Posterior vena cava (tissue), 2 donors: ENCODE data around the gene C11orf21. TPM values are rescaled to one million over a fixed set of nuclear protein-coding genes. Genes with fewer than 3 reads are reported as not detected.

Experiments
- DNase-seq: peaks from one replicate; pipeline ENCODE4 v3.0.0-alpha.2; 2020; ENCODE audit warnings: low spot score
- intact Hi-C, 2 donors: fragments of 100-400 bp; cut with DNase I; formaldehyde crosslinking; loops; one replicate each; pipeline versions ENCODE4 v1.14.1 to v1.14.2; 2022 to 2023
- total RNA-seq, 2 donors: library from RNA; stranded (reverse); fragmentation: NEBNext Ultra II Directional; extraction: Animal tissue kit (Norgen Biotek cat#: 25700); gene quantifications; one replicate each; pipeline ENCODE4 v1.2.1, GENCODE V29; 2021
- donor health status: DM: yes; HTN: yes; CAD: no.
- donor health status: DM: yes; HTN: yes; CAD: no.

The C11orf21 gene
- total RNA-seq, 2 donors from 2014 or later, result 1.3 to 1.8 TPM

- peak; percentile 78 for DNase-seq
- intact Hi-C loops, result loop anchor here in 1 of 2 donors (5.0 kb wide), 1 partner anchor 71 kb away; no protein-coding TSS in a partner anchor
Observed at GRCh38 chr11:2311353-2312133, 9.8 kb upstream of the C11orf21 start.

GRCh38 chr11:2310786-2311352 is 9.2 kb upstream of the C11orf21 start:
- DNase-seq, result peak; percentile 74
- intact Hi-C loops, result loop anchor here in 1 of 2 donors (5.0 kb wide), 1 partner anchor 71 kb away; no protein-coding TSS in a partner anchor

DNA sequence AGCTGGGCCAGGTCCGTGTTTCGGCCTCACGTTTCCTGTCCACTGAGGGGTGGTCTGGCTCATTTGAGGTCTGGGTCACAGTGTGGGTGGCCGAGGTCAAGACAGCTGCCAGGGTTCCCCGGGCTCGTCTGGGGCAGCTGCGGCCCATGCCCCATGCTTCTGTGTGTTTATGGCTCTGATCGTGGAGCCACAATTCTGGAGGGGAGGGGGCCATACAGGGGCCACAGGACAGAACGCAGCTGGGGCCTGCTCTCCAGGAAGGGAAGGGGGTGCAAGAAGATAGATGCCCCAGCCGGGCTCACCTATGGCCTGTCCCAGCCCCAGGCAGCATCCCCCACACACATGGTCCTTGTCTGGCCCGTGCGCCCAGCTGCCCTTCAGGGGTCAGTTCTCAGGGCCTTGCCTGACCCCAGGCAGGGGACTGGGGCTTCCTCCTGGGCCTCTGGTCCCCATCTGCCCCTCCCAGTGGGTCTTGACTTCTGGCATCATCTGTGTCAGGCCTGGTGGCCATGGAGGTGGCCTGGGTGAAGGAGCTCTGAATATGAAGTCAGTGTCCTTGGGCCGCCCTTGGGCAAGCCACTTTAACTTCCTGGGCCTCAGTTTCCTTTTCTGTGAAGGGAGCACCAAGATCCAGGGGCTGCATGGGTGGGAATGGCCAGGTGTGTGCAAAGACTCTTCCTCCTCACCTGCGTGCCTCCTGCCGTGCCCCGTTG is 8.5 kb upstream of the C11orf21 start:
- intact Hi-C loops, result loop anchor here in 1 of 2 donors (5.0 kb wide), 1 partner anchor 72 kb away; no protein-coding TSS in a partner anchor
- DNase-seq, result peak; percentile 72

DNA sequence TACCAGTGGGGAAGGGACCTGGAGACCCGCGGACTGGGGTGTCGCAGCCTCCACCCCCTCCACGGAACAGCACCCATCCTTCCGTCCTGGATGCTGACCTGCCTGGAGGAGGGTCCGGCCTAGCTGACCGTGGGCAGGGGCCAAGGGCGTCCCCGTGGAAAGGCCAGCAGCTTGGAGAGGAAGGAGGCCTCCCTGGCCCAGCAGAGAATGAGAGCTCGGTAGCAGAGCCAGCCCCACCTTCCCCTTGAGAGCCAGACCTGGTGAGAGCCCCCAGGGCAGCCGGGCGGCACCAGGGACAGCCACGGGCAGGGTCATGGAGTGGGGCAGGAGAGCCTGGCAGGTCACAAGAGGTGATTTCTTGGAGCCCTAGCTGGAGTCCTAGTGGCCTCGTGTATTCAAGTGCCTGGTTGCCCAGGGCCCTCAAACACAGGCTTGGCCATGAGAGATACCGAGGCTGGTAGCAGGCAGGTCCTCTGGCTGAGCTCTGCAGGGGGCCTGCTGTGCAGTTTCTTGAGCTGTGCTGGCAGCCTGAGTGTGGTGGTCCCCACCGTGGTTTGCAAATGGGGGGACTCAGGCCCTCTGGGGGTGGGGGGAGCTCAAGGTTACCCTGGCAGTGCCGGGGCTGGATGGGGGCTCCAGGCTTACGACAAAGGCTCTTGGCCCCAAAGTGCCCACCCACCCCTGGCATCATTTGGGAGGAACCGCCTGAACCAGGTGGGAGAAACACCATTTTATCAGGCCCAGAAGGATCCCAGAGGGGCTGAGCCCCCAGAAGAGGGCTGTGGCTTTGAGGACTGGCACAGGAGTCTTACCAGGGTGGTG is 7.7 kb upstream of the C11orf21 start:
- intact Hi-C loops, result loop anchor here (5.0 to 10.0 kb wide), 4 partner anchors 73 to 585 kb away; partner anchors contain the start of gene CDKN1C (in 1 of the 2)
- peak; percentile 79 for DNase-seq

DNA sequence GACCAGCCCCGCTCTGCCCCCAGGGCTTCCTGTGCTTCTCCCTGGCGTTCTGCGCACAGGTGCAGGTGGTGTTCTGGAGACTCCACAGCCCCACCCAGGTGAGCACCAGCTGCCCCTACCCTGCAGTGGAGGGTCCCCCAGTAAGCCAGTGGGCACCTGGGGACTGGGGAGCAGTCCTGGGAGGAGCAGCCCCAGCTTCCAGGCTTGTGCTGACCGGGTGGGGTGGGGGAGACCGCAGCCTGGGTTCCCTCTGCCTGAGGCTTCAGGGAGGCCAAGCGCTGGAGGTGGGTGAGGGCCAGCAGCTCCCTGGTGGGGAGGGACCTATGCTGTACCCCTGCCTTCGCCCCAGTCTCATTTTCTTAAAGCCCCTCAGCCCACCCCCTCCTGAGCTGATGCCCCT is 7.0 kb upstream of the C11orf21 start:
- peak; percentile 70 for DNase-seq
- intact Hi-C loops, result loop anchor here (10.0 kb wide), 3 partner anchors 114 to 586 kb away; partner anchors contain the start of gene CDKN1C (in 1 of the 2)

GRCh38 chr11:2307501-2308331 is 6.0 kb upstream of the C11orf21 start:
- peak; percentile 72 for DNase-seq
- intact Hi-C loops, result loop anchor here (10.0 kb wide), 3 partner anchors 113 to 587 kb away; partner anchors contain the start of gene CDKN1C (in 1 of the 2)

DNA sequence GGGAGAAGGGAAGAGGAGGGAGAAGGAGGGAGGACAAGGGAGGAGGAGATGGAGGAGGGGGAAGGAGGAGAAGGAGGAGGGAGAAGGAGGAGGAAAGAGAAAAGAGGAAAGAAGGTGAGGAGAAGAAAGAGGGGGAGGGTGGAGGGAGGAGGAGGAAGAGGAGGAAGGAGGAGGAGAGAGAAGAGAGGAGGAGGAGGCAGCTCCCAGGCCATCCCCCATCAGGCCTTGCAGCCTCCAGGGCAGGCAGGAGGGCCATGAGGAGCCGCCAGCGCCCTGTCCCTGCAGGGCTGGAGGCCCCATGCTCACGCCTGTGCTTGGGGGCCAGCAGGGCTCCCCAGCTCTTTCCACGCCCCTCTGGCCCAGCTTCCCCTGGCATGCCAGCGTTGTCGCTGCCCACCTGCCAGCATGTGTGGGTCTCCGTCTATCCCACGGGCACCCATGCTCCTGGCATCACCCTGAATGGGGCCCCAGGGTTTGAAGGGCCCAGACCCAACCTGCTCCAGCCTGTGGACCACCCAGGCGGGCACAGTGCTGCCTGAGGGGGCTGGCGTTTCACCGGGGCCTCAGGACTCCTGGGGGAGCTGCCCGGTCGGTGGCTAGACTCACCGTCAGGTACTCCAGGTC is 5.3 kb upstream of the C11orf21 start:
- peak; percentile 76 for DNase-seq
- intact Hi-C loops, result loop anchor here (10.0 kb wide), 3 partner anchors 112 to 588 kb away; partner anchors contain the start of gene CDKN1C (in 1 of the 2)

DNA sequence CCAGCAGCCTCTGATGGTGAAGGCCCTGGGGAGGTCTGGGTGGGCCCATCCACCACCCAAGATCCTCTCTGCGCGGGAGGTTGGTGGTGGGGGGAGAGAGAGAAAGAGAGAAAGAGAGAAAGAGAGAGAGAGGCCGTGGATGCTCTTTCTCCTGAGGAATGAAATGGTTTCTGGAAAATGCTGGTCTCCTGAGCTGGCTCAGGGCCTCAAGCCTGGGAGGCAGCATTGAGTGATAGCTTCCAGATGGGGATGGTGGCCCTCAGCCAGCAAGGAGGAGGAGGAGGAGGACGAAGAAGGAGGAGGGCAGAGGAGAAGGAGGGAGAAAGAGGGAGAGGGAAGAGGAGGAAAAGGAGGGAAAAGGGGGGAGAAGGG is 4.7 kb upstream of the C11orf21 start:
- peak; percentile 91 for DNase-seq
- intact Hi-C loops, result loop anchor here (10.0 kb wide), 3 partner anchors 112 to 588 kb away; partner anchors contain the start of gene CDKN1C (in 1 of the 2)

DNA sequence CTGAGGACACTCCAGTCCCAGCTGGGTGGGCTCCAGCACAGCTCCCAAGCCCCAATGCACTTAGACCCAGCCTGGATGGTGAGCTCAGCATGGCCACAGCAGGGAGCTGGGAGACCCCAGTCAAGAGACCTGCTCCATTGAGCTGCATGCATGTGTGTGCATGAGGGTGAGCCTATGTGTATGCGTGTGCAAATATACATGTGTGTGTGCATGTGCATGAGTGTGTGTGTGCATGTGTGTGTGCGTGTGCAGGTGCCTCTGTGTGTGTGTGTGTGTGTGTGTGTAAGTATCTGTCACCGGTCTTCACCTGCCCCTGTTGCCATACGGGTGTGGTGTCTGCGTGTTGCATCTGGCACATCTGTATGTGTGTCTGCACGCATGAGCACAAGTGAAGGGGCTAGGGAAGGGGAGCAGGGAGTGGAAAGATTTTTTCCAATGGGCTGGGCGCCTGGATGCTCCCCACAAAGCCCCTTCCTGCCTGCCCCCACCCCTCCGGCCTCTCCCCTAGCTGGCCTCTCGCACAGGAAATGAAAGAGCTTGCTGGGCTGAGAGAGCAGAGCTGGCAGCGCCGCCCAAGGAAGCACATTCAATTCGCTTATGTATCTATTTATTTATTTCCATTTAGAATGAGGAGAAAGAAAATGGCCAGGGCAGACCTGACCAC is 4.2 kb upstream of the C11orf21 start:
- intact Hi-C loops, result loop anchor here (2.0 to 10.0 kb wide), 4 partner anchors 111 to 589 kb away; partner anchors contain the start of gene CDKN1C (in 1 of the 2)

DNA sequence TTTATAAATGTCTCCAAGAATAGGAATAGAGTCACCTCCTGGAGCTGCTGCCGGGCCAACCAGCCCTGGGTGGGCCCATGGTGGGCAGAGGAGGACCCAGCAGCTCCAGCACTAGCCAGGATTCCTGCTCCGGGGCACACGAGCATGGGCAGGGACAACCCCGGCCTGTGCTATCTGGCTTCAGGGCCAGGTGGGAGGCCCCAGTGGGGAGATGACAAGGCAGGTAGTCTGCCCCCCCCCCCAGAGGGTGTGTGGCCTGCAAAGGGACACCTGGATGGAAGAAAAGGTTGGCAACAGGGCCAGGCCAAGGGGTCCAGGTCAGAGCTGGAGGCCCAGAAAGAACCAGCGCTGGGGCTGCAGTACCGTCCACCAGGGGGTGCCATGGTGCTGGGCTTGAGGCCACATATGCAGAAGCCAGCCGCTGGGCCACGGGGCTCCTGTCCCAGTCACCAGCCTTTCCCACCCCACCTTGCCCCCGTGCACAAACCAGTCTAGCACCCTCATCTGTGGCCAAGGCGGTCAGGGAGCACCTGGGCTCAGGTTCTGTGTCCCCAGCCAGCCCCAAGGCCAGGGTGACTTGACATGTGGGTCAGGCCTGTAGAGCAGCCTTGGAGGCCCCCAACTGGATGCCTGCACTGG is 3.5 kb upstream of the C11orf21 start:
- peak; percentile 95 for DNase-seq

More for the DNA sequence above, 4.2 kb upstream of the C11orf21 start:
- DNase-seq, result peak; percentile 81

DNA sequence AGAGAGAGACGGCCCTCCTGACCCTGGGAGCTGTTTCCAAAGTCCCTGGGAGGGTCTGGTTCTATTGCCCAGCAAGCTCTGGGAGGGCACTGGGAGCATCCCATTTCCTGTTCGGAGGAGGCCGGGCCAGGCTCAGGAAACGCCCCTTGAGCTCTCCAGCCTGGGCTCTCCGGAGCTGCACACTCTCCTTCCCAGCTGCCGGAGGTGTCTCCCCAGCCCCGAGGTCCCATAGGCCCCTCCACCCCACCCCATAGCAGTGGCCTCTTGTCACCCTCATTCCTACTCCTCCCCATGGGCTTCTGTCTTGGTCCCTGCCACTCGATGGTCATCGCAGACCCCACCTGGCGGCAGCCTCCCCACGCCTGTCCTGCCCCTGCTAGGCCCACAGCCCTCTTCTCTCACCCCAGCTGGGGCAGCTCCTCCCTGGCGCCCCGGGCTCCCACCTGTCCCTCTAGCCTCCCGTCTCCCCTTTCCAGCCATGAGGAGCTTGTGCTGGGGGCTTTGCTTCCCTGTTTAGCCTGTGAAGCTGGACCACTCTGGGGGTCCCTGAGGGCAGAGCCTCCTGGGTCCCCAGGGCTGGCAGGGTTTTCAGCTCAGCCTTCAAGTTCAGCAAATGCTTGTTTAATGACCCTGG is 2.9 kb upstream of the C11orf21 start:
- intact Hi-C loops, result loop anchor here (1.0 to 10.0 kb wide), 5 partner anchors 110 to 590 kb away; partner anchors contain the start of gene CDKN1C (in 1 of the 2)
- no peak for DNase-seq

More for the DNA sequence above, 3.5 kb upstream of the C11orf21 start:
- intact Hi-C loops, result loop anchor here (2.0 to 10.0 kb wide), 4 partner anchors 110 to 590 kb away; partner anchors contain the start of gene CDKN1C (in 1 of the 2)

DNA sequence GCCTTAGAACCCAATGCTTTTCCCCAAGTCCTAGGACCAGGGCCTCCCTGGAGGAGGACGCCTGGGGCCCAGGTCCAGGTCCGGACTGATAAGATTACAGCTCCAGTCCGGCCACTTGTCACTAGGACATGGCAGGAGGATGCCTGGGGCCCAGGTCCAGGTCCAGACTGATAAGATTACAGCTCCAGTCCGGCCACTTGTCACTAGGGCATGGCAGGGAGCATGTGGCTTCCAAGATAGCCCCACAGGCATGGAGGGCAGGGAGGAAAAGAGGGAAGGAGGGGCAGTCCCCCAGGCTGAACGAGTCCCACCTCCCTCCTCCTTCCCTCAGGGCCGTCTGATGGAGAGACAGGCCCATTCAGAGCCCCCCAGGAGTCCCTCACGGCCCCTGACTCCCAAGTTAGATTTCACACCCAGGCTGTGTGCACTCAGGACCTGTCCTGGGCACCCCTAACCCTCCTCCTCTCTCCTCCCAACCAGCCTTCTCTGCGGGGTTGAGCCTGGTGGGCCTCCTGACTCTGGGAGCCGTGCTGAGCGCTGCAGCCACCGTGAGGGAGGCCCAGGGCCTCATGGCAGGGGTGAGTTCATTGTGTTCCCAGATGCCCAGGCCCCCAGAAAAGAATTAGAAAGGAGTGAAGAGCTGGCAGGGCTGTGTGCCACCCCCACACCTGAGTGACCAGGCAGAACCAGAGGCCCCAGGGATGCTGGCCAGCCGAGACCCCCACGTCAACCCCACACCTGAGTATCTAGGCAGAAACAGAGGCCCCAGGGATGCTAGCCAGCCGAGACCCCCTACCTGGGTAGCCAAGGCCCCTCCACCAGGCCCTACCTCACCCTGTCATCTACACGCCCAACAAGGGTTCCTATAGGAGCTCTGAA is 2.1 kb upstream of the C11orf21 start:
- intact Hi-C loops, result loop anchor here (1.0 to 10.0 kb wide), 5 partner anchors 109 to 591 kb away; partner anchors contain the start of gene CDKN1C (in 1 of the 2)
- DNase-seq, result no peak

GRCh38 chr11:2302896-2303626 is 1.3 kb upstream of the C11orf21 start:
- DNase-seq, result no peak
- intact Hi-C loops, result loop anchor here (10.0 kb wide), 3 partner anchors 108 to 592 kb away; partner anchors contain the start of gene CDKN1C (in 1 of the 2)
